Ramos (cell line): ENCODE data around the gene COQ10A.
"Not testable (repeated sequence)": the region's sequence is repeated elsewhere in the genome, so short reads cannot be mapped to it uniquely, and the experiment has no call there.

Experiments used
- in situ Hi-C: fragments of 300-500 bp; cut with MboI; formaldehyde crosslinking; loops from one replicate; pipeline ENCODE4 v1.14.3; 2022; ENCODE audit warnings: low sequenced_read_pairs; ENCODE audit not compliant: unreplicated experiment

The COQ10A gene

DNA sequence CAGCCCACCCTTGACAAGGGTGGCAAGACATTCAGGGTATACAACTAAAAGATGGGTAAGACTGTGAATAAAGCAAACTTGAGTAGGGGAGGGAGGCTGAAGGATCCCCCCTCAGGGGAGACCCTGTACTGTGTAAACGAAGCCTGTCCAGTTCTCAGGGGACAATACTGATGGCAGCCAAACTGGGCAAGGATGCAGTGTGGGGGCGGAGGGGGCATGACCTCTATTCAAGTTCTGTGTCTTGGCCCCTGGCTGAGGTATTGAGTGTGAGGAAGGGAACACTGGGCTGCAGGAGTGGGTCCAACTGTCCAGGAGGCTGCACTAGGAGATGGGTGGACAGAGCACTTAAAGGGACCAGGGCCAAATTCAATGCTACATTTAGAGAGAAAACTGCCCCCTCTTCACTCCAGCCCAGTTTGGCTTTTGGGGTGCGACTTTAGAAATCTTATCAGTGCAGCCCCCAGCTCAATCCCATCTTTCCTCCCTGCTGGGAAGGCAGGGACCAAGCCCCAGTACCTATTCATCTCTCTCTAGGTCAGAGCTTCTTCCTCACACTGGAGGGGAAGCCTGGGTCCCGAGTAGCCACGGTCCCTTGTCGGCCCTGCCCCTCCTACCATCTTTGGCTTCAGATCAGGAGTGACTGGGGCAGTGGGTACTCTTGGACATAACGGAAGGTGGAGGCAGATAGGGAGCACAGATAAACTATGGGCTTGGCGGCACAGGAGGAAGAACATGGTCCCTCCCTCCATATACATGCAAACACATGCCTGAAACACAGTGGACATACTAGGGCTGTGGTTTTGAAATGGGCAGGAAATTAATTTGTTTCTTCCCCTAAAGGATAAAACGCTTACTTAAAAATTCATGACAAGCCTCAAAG lies 25.1 kb upstream of the COQ10A start:
- in situ Hi-C loops, result no loop called here

DNA sequence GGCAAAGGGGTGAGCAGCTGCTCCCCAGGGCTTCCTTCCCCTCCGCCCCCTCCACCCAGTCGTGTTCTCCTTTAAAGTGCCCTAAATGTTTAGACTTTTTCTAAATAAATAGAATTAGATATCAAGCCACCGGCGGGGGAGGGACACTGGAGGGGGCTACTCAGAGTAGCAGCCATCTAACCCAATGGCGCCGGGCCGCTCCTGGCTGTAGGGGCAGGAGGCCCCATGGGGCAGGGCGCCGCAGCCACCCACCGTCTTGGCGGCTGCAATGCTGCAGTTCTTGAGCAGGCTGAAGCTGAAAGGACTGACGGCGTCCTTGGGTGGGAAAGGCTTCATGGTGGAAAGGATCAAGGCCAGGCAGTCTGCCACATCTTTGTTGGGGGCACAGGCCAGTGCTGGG lies 23.8 kb upstream of the COQ10A start:
- in situ Hi-C loops, result no loop called here

DNA sequence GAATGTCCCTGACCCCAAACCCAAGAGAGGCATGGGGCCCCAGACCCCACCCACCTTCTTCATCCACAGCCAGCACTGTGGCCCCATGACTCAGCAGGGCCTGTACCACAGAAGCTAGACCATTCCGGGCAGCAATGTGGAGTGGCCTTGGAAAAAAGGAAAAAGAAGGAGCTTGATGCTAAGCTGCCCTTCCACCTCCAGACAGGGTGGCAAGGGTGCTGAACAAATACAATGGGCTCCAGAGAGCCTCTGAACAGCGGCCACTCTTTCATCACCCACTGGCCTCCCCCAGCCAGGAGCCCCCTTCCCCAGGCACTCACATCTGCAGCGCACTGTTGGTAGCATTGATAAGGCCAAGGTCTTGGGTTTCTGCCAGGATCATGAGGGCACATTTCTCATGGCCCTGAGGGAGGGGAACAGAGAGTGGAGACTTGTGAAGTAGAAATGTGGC lies 23.0 kb upstream of the COQ10A start:
- in situ Hi-C loops, result no loop called here

DNA sequence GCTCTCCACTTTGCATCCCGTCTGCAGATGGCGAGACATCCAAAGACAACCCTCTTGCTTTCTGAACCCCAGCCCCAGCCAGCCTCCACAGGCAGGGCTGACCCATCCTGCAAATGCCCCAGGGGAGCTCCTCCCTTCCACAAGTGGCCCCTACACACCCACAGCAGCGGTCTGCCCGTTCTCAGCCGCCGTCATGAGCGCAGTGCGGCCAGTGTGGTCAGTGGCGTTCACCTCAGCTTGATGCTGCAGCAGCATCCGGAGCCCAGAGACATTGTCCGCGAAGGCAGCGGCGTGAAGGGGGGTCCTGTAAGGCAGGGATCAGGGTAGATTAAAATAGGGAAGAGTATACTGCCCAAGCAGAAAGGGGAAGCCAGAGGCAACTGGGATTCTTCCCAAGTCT lies 22.2 kb upstream of the COQ10A start:
- in situ Hi-C loops, result no loop called here

DNA sequence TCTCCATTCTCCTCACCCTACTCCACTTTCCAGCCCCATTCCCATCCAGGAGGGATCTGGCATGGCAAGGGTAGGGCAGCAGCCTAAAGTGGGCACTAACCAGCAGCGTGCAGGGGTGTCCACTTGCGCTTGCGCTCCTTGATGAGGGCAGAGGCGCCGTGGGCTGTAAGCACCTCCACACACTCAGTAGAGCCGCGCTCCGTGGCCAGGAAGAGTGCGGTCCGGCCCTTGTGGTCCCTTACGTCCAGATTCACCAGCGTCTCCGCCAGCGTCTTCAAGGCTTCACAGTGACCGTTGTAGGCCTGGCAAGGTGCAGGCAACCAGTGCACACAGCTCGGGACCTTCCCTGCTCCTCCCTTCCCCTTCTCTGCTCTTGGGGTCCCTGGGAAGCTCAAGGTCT lies 18.8 kb upstream of the COQ10A start:
- in situ Hi-C loops, result no loop called here

DNA sequence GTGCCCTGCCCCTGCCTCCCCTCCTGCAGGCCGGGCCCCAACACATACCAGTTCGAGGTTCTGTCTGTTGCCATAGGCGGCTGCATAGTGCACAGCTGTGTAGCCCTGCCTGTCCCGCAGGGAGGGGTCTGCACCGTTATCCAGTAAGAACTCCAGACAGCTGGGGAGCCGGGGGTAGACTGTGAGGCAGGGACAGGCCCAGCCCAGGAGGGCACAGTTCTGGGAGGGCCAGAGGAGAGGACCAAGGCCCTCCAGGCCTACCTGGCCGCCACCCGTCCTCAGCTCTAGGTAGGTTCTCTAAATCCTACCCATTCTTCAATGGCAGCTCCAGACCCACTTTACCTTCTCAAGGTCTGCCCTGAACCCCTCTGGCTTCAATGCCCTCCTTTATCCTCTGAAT lies 18.0 kb upstream of the COQ10A start:
- in situ Hi-C loops, result no loop called here

DNA sequence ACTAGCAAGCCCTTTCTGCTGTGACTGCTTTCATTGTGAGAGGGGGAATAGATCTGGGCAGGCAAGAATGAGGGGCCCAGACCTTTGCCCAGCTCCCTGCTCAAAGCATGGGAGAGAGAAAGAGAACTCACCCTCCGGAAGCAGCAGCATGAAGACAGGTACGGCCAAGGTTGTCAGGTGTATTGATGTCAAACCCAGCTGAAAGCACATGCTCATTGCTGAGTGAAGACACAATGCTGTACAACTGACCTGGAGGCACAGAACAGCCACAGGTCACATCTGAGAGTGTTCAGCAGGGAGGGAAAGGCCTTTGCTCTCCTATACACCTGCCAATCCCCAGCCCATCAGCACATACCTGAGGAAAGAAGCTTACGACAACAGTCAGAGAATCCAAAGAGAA lies 14.1 kb upstream of the COQ10A start:
- in situ Hi-C loops, result no loop called here

DNA sequence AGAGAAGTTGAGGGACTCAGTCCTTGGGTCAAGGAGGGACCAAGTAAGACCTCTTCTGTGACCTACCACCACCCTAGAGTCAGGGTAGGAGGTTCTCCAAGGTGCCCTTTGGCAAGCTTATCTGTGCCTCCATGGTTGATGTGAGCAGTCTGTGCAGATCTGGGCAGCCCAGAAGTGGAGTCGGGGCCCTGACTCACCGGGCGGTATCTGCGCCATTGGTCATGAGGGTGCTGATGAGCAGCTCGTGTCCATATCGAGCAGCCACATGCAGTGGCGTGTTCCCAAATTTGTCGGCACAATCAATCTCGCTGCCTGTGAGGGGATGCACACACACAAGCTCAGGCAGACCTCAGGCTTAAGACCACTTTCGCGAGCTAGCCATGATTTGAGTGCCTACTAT lies 13.7 kb upstream of the COQ10A start:
- in situ Hi-C loops, result no loop called here

DNA sequence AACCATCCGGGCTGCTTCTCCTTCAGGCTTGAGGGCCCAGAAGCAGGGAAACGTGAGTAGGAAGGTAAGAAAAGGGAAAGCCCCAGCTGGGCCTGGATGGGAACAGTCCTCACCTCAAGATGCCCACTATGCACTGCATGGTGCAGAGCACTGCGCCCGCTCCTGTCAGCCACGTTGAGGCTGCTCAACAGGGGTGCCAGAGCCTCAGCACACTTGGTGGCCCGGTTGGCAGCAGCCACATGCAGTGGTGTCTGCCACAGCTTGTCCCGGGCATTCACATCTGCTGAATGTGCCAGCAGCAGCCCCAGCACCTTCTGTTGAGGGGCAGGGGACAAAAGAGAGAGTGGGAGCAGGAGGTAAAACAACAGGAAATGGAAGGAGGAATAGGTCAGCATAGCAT lies 11.1 kb upstream of the COQ10A start:
- in situ Hi-C loops, result no loop called here

DNA sequence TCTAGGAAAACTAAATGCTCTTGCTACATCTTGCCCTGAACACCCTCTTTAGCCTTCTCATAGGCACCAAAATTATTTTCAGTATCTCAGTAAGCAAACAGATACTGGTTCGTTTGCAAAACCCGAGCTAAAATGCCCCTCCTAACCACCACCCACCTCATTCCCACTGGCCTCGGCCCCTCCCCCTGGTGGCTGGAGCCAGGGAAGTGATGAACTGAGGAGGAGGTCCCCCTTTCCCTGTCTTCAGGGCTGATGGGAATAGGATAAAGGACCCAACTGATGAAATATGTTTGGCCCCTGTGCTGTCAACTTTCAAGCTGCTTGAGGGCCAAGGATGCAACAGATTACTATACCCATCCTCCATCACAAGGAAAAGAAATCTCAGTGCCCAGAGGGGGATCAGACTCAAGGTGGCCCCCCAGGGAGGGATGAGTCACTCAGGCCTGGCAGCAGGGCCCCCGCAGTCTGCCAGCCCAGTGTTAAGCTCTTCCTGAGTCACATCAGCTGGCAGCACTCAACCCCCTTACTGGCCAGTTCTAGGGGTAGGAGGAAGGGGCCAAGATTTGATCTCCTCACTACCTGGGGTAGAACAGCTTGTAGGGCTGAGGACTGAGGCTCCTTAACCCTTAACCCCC lies 10.3 kb upstream of the COQ10A start:
- in situ Hi-C loops, result no loop called here

DNA sequence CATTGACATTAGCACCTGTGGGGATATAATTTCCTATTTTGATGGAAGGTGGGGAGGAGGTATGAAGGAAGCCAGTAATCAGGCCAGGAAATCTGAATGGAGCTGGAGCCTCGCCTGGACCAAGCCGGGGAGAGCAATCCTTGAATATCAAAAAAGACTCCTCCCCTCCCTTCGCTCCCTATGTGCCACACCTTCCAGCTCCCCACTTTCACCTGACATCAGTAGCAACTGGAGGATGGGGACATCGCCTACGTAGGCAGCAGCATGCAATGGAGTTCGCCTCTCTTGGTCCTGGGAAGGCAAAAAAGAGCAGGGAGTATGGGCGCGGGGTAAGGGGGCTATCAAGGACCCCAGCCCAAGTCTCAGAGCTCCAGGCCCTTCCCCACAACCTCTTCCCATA lies 9.7 kb upstream of the COQ10A start:
- in situ Hi-C loops, result no loop called here

DNA sequence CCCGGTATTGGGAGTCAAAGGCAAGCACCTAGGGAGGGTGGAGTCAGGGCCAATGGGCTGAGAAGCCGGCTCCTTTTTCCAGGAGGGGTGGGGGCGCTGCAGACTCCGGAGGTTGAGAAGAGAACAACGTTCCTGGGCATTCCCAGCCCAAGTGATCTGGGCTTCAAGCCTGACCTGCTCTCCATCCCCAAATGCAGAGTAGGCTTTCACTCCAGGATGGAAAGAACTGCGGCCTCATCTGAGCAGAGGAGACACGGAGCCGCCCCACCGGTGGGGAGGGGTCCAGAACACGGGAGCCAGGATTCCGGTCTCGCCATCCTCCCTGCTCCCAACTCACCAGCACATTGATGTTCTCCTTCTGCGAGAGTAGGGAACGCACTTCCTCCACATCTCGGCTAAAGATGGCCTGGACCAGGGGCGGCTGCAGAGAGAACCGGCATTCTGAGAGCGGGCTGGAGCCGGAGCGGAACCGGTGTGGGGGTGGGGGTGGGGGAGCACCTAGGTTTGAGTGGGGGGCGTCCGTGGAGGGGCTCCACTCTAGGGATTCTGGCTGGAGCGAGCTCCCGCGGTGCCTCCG lies 9.2 kb upstream of the COQ10A start:
- in situ Hi-C loops, result no loop called here

DNA sequence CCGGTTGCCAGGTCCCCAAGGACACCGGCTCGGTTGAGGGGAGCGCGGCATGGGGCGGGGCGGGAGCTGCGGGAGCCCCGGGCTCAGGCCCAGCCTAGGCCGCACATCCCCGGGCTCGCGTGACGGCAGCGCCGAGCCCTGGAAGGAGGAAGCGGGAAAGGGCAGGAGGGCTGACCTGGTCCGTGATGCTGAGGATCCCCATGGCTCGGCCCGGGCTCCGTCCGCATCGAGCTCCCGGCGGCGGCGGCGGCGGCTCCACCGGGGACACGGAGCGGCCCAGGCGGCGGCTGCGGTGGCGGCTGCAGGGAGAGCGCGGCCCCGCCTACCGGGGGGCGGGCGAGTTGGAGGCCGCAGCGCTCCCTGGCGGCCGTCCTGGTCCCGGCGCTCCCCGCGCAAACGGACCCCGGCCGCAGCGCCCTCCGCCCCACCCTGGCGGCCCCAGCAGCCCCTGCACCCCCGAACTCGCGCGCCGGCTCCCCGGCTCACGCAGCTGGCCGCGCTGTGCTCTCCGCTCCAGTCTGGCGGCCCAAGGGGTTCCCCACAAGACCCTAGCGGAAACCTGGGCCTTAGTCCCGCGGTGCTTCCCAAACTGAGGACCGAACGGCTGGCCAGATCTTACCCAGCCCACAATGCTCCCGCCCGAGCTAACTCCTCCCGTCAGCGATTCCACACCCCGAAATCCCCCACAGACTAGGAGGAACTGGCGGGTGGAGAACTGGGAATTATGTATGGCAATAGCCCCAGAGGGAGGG lies 8.5 kb upstream of the COQ10A start, which contains the start of gene ANKRD52:
Gene ANKRD52 (minus strand): TSS at position 317 of the 752 bp plus-strand sequence. CDS start 115 bp downstream, at position 202.
- in situ Hi-C loops, result no loop called here

DNA sequence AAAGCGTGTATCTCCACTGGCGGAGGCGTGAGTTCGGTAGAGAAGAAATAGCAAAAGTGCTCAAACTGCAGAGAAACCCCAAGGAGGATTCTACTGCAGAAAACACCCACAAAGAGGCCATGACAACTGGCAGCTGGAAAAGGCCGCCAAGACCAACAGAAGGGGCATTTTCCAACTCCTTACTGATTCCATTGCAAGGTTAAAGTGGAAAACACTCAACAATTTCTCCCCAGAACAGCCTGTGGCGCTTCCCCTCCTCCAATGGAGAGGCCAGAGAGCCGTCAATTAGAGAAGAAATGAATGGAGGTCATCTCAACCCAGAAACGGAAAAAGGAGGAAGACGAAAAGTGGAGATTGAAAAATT lies 7.9 kb upstream of the COQ10A start:
- in situ Hi-C loops, result no loop called here

DNA sequence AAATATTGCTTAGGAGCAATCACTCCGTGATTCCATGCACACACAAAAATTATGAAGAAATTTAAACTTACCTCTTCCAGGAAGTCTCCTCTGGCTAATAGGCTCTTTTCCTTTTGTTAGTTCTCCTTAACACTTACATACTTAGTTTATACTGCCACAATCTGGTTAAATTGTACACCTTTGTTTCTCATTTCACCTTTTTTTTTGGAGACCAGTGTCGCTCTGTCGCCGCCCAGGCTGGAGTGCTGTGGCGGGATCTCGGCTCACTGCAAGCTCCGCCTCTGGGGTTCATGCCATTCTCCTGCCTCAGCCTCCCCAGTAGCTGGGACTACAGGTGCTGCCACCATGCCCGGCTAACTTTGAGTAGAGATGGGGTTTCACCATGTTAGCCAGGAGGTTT lies 6.4 kb upstream of the COQ10A start:
- in situ Hi-C loops, result no loop called here

DNA sequence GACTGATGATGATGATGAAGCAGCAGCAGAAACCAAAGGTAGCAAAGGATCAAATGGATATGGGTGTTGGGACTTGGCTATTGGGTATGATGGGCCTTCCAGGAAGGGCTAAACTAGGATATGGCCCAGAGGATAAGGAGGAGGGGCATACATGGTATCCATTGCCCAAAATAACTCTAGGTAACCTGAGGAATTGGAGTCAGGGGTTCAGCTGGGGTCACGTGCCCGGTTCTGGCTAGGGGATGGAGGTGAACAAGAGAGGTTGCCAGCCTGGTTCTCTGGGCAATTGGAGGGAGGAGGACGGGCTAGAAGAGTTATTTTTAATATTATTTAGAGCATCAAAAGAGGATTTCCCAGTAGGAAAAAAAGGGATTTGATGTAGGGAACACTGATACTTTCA lies 5.8 kb upstream of the COQ10A start:
- in situ Hi-C loops, result no loop called here

DNA sequence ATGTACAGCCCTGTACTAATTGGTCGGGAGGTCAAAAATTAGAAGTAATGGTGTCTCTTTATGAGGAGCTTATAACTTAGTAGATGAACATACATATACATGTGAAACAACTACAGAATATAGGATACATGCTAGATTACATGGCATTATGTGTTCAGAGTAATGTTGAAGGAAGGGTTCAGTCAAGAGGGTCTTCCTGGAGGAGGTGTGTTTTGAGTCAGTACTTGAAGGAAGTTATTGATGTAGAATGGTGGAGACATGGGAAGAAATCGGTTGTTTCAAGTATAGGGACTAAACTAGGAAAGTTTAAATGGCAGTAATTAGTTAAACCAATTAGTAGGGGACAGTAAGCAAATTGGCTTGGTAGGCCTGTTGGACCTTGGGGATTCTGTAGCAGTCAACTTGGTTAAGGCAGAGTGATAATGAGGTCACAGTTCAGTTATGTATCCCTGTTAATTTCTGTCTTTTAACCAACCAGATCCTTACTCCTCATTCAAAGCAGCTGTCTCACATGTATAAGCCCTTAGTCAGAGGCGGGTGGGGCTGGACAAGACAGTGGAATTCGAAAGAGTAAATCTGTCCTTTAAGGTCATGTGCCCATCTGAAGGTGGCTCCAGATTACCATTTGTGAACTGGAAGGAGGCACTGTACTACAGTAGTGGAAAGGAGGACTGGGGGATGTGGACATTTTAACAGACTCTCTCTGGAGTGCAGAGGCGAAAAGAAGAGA lies 5.1 kb upstream of the COQ10A start:
- in situ Hi-C loops, result no loop called here

DNA sequence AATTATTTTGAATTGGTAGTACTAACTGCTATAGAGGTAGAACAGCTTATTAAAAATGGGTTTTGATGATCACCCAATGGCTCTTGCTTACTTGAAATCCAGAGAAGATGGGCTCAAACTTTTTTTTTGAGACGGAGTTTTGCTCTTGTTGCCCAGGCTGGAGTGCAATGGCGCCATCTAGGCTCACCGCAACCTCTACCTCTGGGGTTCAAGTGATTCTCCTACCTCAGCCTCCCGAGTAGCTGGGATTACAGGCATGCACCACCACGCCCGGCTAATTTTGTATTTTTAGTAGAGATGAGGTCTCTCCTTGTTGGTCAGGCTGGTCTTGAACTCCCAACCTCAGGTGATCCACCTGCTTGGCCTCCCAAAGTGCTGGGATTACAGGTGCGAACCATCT lies 3.8 kb upstream of the COQ10A start:
- in situ Hi-C loops, result not testable (repeated sequence)

DNA sequence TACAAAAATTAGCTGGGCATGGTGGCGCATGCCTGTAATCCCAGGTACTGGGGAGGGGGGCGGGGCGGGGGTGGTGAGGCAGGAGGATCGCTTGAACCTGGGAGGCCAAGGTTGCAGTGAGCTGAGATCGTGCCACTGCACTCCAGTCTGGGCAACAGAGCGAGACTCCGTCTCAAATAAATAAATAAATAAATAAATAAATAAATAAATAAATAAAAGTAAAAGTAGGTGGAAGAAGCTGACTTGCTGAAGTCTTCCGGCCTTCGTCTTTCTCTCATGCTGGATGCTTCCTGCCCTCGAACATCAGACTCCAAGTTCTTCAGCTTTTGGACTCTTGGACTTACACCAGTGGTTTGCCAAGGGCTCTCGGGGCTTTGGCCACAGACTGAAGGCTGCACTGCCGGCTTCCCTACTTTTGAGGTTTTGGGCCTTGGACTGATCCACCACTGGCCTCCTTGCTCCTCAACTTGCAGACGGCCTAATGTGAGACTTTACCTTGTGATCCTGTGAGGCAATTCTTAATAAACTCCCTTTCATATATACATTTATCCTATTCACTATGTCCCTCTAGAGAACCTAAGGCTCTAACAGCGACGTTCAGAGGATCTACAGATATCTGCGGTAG lies 562 bp upstream of the COQ10A start:
- in situ Hi-C loops, result not testable (repeated sequence)
